HepG2 (cell line): ENCODE results near the gene LRR1. TPM values are rescaled to one million over a fixed set of nuclear protein-coding genes. Genes with fewer than 3 reads are reported as not detected.

Experiments
- BHLHE40 ChIP-seq: IDR thresholded peaks from 2 replicates; pipeline ENCODE4 v1.6.1; 2011; ENCODE audit warnings: low read length, improper control_type of control experiment
- FOXA1 ChIP-seq, 2 experiments: fragments of 450-650 bp in 1 of 2; sonication (generic) in 1 of 2; formaldehyde crosslinking in 1 of 2; IDR thresholded peaks; 2 replicates each; pipeline versions ENCODE4 v1.4.0 to v1.6.1; 2016 to 2020; ENCODE audit warnings: missing genetic modification reagents in 1 of 2
- HDAC2 ChIP-seq: sonication (generic); formaldehyde crosslinking; IDR thresholded peaks from 2 replicates; pipeline ENCODE4 v1.4.0; 2020; ENCODE audit warnings: missing genetic modification reagents
- HNRNPUL1 ChIP-seq: fragments of 200-400 bp; formaldehyde crosslinking; IDR thresholded peaks from 2 replicates; pipeline ENCODE4 v1.6.1; 2017; ENCODE audit warnings: low read depth, mild to moderate bottlenecking, low read length, moderate library complexity
- MIXL1 ChIP-seq: IDR thresholded peaks from 2 replicates; pipeline ENCODE4 v1.6.1; 2016
- MTF2 ChIP-seq: sonication (generic); formaldehyde crosslinking; IDR thresholded peaks from 2 replicates; pipeline ENCODE4 v1.5.0; 2020; ENCODE audit warnings: missing genetic modification reagents, borderline replicate concordance
- MYC ChIP-seq: sonication (generic); formaldehyde crosslinking; IDR thresholded peaks from 2 replicates; pipeline ENCODE4 v1.9.0; 2021; ENCODE audit warnings: missing genetic modification reagents, borderline replicate concordance
- NFATC3 ChIP-seq: sonication (generic); formaldehyde crosslinking; IDR thresholded peaks from 2 replicates; pipeline ENCODE4 v1.5.1; 2020; ENCODE audit warnings: mild to moderate bottlenecking, missing genetic modification reagents
- NRL ChIP-seq: sonication (generic); formaldehyde crosslinking; IDR thresholded peaks from 2 replicates; pipeline ENCODE4 v1.5.0; 2020; ENCODE audit warnings: missing genetic modification reagents, mild to moderate bottlenecking, moderate library complexity, borderline replicate concordance
- TCF12 ChIP-seq, 2 experiments: fragments of 450-650 bp in 1 of 2; sonication (generic) in 1 of 2; formaldehyde crosslinking in 1 of 2; IDR thresholded peaks; 2 replicates each; pipeline versions ENCODE4 v1.6.1 to v1.8.0; 2017 to 2022; ENCODE audit warnings: antibody characterized with exemption in 1 of 2, mild to moderate bottlenecking in 1 of 2, missing genetic modification reagents in 1 of 2, moderate library complexity in 1 of 2
- TGIF2 ChIP-seq: IDR thresholded peaks from 2 replicates; pipeline ENCODE4 v1.6.1; 2016; ENCODE audit warnings: control low read depth, missing compliant biosample characterization
- ZNF12 ChIP-seq: sonication (generic); formaldehyde crosslinking; IDR thresholded peaks from 2 replicates; pipeline ENCODE4 v1.5.0; 2020; ENCODE audit warnings: missing genetic modification reagents
- ZNF30 ChIP-seq: sonication (generic); formaldehyde crosslinking; IDR thresholded peaks from 2 replicates; pipeline ENCODE4 v1.5.0; 2020; ENCODE audit warnings: mild to moderate bottlenecking, missing genetic modification reagents
- polyA plus RNA-seq, 8 experiments: library from polyadenylated mRNA; depleted of rRNA in 3 of 8; stranded (reverse) in 7 of 8; unstranded in 1 of 8; fragments of >200 nt; fragmentation: Illumina TruSeq in 4 of 8; extraction: Trizol in 4 of 8; gene quantifications; 2 replicates each; pipeline versions ENCODE4 v1.2.1 to v1.2.3, GENCODE V29; 2011 to 2016; ENCODE audit warnings: low read depth in 4 of 8, missing spikeins in 1 of 8, mixed read lengths in 1 of 8; ENCODE audit not compliant: insufficient read depth in 1 of 8
- total RNA-seq, 5 experiments: library from RNA; depleted of rRNA; stranded (reverse); fragments of >200 nt; fragmentation: Illumina TruSeq; extraction: Trizol; gene quantifications; 2 replicates each; pipeline ENCODE4 v1.2.3, GENCODE V29; 2016; ENCODE audit warnings: low read depth in 1 of 5
- TF ChIP-seq, protein P1 (sequence below): sonication (generic); formaldehyde crosslinking; IDR thresholded peaks from 2 replicates; pipeline ENCODE4 v1.5.0; 2020; ENCODE audit warnings: mild to moderate bottlenecking, missing genetic modification reagents, borderline replicate concordance
- TF ChIP-seq, protein P2 (sequence below): IDR thresholded peaks from 2 replicates; pipeline ENCODE4 v1.6.1; 2016; ENCODE audit warnings: missing genetic modification reagents, missing compliant biosample characterization
- TF ChIP-seq, protein P3 (sequence below): IDR thresholded peaks from 2 replicates; pipeline ENCODE4 v1.6.1; 2016; ENCODE audit warnings: control low read depth
- TF ChIP-seq, protein P4 (sequence below): sonication (generic); formaldehyde crosslinking; IDR thresholded peaks from 2 replicates; pipeline ENCODE4 v1.9.0; 2022; ENCODE audit warnings: low read depth, missing genetic modification reagents

Gene LRR1
- total and polyA plus RNA-seq, 2 of the 13 experiments (the other 11 are each of a cell fraction or from before 2014, with no cell fraction given) = 7.0 to 36.2 TPM

DNA sequence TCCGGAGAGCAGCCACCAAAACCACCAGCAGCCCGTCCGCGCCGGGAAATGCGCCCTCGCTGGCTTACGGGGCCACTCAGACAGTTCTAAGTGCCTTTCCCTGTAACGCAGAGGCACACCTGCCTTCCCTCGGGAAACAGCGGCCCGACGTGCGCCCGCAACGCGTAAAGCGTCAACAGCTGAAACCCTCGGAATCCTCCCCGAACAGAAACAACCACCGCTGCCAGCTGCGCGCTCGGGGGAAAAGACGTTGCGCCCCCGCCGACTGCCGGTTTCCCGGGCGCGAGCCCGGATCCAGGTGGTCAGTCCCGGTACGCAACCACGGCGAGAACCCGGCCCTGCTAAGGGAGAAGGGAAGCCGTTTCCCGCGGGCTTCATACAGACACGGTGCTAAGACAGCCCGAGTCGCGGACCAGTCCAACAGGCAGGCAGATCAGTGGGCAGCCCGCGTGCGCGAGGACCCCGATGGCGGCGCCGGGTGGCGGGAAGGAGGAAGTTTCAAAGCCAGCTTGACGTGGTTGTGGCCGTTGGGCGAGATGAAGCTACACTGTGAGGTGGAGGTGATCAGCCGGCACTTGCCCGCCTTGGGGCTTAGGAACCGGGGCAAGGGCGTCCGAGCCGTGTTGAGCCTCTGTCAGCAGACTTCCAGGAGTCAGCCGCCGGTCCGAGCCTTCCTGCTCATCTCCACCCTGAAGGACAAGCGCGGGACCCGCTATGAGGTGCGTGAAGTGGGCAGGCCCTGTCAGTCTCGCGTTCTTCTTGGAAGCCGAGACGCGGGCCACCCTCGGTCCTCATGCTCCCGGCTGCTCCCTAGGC is at the start of gene LRR1 (continued):
- TF ChIP-seq, protein P1, sequence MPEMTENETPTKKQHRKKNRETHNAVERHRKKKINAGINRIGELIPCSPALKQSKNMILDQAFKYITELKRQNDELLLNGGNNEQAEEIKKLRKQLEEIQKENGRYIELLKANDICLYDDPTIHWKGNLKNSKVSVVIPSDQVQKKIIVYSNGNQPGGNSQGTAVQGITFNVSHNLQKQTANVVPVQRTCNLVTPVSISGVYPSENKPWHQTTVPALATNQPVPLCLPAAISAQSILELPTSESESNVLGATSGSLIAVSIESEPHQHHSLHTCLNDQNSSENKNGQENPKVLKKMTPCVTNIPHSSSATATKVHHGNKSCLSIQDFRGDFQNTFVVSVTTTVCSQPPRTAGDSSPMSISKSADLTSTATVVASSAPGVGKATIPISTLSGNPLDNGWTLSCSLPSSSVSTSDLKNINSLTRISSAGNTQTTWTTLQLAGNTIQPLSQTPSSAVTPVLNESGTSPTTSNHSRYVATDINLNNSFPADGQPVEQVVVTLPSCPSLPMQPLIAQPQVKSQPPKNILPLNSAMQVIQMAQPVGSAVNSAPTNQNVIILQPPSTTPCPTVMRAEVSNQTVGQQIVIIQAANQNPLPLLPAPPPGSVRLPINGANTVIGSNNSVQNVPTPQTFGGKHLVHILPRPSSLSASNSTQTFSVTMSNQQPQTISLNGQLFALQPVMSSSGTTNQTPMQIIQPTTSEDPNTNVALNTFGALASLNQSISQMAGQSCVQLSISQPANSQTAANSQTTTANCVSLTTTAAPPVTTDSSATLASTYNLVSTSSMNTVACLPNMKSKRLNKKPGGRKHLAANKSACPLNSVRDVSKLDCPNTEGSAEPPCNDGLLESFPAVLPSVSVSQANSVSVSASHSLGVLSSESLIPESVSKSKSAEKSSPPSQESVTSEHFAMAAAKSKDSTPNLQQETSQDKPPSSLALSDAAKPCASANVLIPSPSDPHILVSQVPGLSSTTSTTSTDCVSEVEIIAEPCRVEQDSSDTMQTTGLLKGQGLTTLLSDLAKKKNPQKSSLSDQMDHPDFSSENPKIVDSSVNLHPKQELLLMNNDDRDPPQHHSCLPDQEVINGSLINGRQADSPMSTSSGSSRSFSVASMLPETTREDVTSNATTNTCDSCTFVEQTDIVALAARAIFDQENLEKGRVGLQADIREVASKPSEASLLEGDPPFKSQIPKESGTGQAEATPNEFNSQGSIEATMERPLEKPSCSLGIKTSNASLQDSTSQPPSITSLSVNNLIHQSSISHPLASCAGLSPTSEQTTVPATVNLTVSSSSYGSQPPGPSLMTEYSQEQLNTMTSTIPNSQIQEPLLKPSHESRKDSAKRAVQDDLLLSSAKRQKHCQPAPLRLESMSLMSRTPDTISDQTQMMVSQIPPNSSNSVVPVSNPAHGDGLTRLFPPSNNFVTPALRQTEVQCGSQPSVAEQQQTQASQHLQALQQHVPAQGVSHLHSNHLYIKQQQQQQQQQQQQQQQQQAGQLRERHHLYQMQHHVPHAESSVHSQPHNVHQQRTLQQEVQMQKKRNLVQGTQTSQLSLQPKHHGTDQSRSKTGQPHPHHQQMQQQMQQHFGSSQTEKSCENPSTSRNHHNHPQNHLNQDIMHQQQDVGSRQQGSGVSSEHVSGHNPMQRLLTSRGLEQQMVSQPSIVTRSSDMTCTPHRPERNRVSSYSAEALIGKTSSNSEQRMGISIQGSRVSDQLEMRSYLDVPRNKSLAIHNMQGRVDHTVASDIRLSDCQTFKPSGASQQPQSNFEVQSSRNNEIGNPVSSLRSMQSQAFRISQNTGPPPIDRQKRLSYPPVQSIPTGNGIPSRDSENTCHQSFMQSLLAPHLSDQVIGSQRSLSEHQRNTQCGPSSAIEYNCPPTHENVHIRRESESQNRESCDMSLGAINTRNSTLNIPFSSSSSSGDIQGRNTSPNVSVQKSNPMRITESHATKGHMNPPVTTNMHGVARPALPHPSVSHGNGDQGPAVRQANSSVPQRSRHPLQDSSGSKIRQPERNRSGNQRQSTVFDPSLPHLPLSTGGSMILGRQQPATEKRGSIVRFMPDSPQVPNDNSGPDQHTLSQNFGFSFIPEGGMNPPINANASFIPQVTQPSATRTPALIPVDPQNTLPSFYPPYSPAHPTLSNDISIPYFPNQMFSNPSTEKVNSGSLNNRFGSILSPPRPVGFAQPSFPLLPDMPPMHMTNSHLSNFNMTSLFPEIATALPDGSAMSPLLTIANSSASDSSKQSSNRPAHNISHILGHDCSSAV (CRISPR knock-in tag) = no peak
- TF ChIP-seq, protein P2, sequence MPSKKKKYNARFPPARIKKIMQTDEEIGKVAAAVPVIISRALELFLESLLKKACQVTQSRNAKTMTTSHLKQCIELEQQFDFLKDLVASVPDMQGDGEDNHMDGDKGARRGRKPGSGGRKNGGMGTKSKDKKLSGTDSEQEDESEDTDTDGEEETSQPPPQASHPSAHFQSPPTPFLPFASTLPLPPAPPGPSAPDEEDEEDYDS (CRISPR knock-in tag) = peak; percentile 72
- TF ChIP-seq NRL (CRISPR knock-in tag) (peak; percentile 76; the same call in 1 of the 2 replicates), HNRNPUL1 (no peak), MYC (peak; percentile 82), ZNF12 (CRISPR knock-in tag) (no peak), MTF2 (CRISPR knock-in tag) (no peak), ZNF30 (CRISPR knock-in tag) (no peak; the same call in none of the 2 replicates), TGIF2 (CRISPR knock-in tag) (peak; percentile 67; the same call in 1 of the 2 replicates), BHLHE40 (no peak), FOXA1 (IDR thresholded peaks at IDR 0.05) (no peak), FOXA1 (CRISPR knock-in tag; IDR thresholded peaks at IDR 0.05) (peak; percentile 36), HDAC2 (CRISPR knock-in tag) (peak; percentile 68; the same call in 1 of the 2 replicates), TCF12 (IDR thresholded peaks at IDR 0.05) (no peak), TCF12 (CRISPR knock-in tag; IDR thresholded peaks at IDR 0.05) (no peak), MIXL1 (CRISPR knock-in tag) (peak; percentile 39; the same call in 1 of the 2 replicates), NFATC3 (CRISPR knock-in tag) (peak; percentile 77; the same call in 1 of the 2 replicates)
- TF ChIP-seq, protein P3, sequence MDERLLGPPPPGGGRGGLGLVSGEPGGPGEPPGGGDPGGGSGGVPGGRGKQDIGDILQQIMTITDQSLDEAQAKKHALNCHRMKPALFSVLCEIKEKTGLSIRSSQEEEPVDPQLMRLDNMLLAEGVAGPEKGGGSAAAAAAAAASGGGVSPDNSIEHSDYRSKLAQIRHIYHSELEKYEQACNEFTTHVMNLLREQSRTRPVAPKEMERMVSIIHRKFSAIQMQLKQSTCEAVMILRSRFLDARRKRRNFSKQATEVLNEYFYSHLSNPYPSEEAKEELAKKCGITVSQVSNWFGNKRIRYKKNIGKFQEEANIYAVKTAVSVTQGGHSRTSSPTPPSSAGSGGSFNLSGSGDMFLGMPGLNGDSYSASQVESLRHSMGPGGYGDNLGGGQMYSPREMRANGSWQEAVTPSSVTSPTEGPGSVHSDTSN (CRISPR knock-in tag) = 0 out of 2 replicates have a peak, but pooled peaks have one; percentile 8
- TF ChIP-seq, protein P4, sequence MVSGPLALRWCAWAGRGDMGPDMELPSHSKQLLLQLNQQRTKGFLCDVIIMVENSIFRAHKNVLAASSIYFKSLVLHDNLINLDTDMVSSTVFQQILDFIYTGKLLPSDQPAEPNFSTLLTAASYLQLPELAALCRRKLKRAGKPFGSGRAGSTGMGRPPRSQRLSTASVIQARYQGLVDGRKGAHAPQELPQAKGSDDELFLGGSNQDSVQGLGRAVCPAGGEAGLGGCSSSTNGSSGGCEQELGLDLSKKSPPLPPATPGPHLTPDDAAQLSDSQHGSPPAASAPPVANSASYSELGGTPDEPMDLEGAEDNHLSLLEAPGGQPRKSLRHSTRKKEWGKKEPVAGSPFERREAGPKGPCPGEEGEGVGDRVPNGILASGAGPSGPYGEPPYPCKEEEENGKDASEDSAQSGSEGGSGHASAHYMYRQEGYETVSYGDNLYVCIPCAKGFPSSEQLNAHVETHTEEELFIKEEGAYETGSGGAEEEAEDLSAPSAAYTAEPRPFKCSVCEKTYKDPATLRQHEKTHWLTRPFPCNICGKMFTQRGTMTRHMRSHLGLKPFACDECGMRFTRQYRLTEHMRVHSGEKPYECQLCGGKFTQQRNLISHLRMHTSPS = peak; percentile 44
